Mesendoderm (in vitro differentiated cells): ENCODE data around the gene ALDOC.

Experiments used
- DNase-seq: peaks from one replicate; pipeline ENCODE4 v3.0.0; 2013
- H2AK5ac ChIP-seq: 2 replicates; pipeline ENCODE4 v1.6.1; 2013; ENCODE audit warnings: low read length, inconsistent platforms
- H2BK120ac ChIP-seq: 2 replicates; pipeline ENCODE4 v1.6.1; 2013; ENCODE audit warnings: low read depth, mild to moderate bottlenecking, low read length, moderate library complexity, mixed read lengths
- H2BK15ac ChIP-seq: replicated peaks from 2 replicates; pipeline ENCODE4 v1.6.1; 2013; ENCODE audit warnings: low read depth, mild to moderate bottlenecking, moderate library complexity
- H2BK5ac ChIP-seq: 2 replicates; pipeline ENCODE4 v1.6.1; 2013; ENCODE audit warnings: low read length, inconsistent platforms
- H3K18ac ChIP-seq: 2 replicates; pipeline ENCODE4 v1.6.1; 2013; ENCODE audit warnings: mild to moderate bottlenecking, low read length, mixed read lengths
- H3K23ac ChIP-seq: one replicate; pipeline ENCODE4 v1.6.1; 2013; ENCODE audit warnings: low read length
- H3K27ac ChIP-seq: 2 replicates; pipeline ENCODE4 v1.5.1; 2013; ENCODE audit warnings: low read depth, mild to moderate bottlenecking, inconsistent platforms, low read length, moderate library complexity
- H3K27me3 ChIP-seq: 2 replicates; pipeline ENCODE4 v1.6.1; 2013; ENCODE audit warnings: low read length, control low read depth, mild to moderate bottlenecking, inconsistent platforms; ENCODE audit not compliant: insufficient read depth, poor library complexity
- H3K36me3 ChIP-seq: 2 replicates; pipeline ENCODE4 v1.6.1; 2013; ENCODE audit warnings: low read length, inconsistent platforms; ENCODE audit not compliant: control insufficient read depth, insufficient read depth
- H3K4ac ChIP-seq: one replicate; pipeline ENCODE4 v1.6.1; 2013; ENCODE audit warnings: low read depth, mild to moderate bottlenecking, low read length, moderate library complexity
- H3K4me1 ChIP-seq: 2 replicates; pipeline ENCODE4 v1.6.1; 2013; ENCODE audit warnings: low read depth, low read length, inconsistent platforms; ENCODE audit not compliant: control insufficient read depth
- H3K4me2 ChIP-seq: 2 replicates; pipeline ENCODE4 v1.6.1; 2013; ENCODE audit warnings: low read length
- H3K4me3 ChIP-seq: 2 replicates; pipeline ENCODE4 v1.5.1; 2013; ENCODE audit warnings: mild to moderate bottlenecking, low read length
- H3K56ac ChIP-seq: one replicate; pipeline ENCODE4 v1.6.1; 2013; ENCODE audit warnings: low read length
- H3K79me1 ChIP-seq: 2 replicates; pipeline ENCODE4 v1.6.1; 2013; ENCODE audit warnings: low read length, inconsistent platforms
- H3K79me2 ChIP-seq: 2 replicates; pipeline ENCODE4 v1.6.1; 2013; ENCODE audit warnings: mild to moderate bottlenecking, low read length; ENCODE audit not compliant: control insufficient read depth, insufficient read depth
- H3K9ac ChIP-seq: 2 replicates; pipeline ENCODE4 v1.6.1; 2013; ENCODE audit warnings: low read length, inconsistent platforms
- H4K5ac ChIP-seq: one replicate; pipeline ENCODE4 v1.6.1; 2013; ENCODE audit warnings: low read length
- H4K8ac ChIP-seq: one replicate; pipeline ENCODE4 v1.6.1; 2013; ENCODE audit warnings: low read depth, mild to moderate bottlenecking, control low read depth, low read length, moderate library complexity
- WGBS: extraction: QIAGEN DNeasy Blood & Tissue Kit; methylation state at CpG from one replicate; pipeline ENCODE4 v1.1.7; 2013; ENCODE audit warnings: low lambda C conversion rate, missing lambda C conversion rate; ENCODE audit not compliant: insufficient coverage; ENCODE audit errors: extremely low coverage; 5-methylcytosine and 5-hydroxymethylcytosine counted together

The ALDOC gene

DNA sequence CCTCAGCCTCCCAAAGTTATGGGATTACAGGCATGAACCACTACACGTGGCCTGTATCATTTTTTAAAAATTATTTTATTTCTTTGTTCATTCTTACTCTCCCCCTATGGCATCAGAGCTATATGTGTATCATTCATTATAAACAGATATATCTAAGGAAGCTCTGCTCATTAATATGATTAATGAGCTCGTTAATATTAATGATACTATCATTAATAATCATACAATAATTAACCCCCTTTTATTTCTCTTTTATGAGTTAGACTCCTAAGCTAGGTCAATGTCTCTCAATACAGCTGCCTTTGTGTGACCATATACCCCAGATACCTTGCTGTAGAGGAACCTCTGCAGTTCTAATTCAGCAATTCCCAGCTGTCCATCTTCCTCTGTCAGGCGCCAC lies 41.8 kb upstream of the ALDOC start:
- H3K4me2 ChIP-seq: no peak overlapping the region
- H3K4me3 ChIP-seq: no peak overlapping the region
- 100% methylated on average over 1 of the region's 3 CpGs for WGBS

DNA sequence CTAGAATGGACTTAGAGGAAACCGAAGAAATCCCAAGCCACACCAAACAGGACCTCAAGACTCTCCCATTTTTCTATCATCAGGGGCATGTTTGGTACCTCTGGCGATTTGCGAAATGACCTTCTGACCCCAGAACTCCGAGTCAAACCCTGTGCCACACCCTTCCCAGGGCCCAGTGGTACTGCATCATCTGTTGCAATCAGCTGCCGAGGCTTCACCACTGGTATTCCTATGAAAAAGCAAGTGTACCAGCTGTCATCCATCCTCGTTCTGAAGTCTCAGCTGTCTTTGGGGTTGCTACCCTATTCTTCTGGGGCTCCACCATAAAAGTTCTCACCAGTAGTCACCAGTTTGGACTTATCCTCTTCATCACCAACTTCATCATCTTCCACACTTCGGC lies 39.6 kb upstream of the ALDOC start:
- Histone ChIP-seq H3K4me1 (no peaks in the 10 kb centered on the region), H3K27ac (no peak overlapping the region), H3K4me2 (no peak overlapping the region), H4K5ac (no peak overlapping the region), H3K4ac (no peak overlapping the region), H2AK5ac (no peak overlapping the region), H3K23ac (no peak overlapping the region), H3K9ac (no peak overlapping the region), H2BK5ac (no peak overlapping the region), H3K79me1 (no peaks in the 10 kb centered on the region), H4K8ac (no peak overlapping the region), H2BK15ac (no peak overlapping the region), H3K18ac (no peak overlapping the region), H3K56ac (no peak overlapping the region), H3K36me3 (peaks cover 33% of the 10 kb centered on the region), H3K4me3 (no peak overlapping the region), H2BK120ac (no peak overlapping the region), H3K79me2 (no peaks in the 10 kb centered on the region), H3K27me3 (no peaks in the 10 kb centered on the region)
- no peak for DNase-seq
- WGBS: no CpG with 5 or more reads among the region's 7 CpGs

More for the DNA sequence above, 41.8 kb upstream of the ALDOC start:
- Histone ChIP-seq H3K4me1 (no peaks in the 10 kb centered on the region), H4K8ac (no peak overlapping the region), H3K18ac (no peak overlapping the region), H2BK5ac (no peak overlapping the region), H2BK15ac (no peak overlapping the region), H3K27me3 (no peaks in the 10 kb centered on the region), H3K4ac (no peak overlapping the region), H3K79me2 (no peaks in the 10 kb centered on the region), H3K56ac (no peak overlapping the region), H3K9ac (no peak overlapping the region), H3K36me3 (peaks cover 35% of the 10 kb centered on the region), H4K5ac (no peak overlapping the region), H3K23ac (no peak overlapping the region), H3K27ac (no peak overlapping the region), H3K79me1 (no peaks in the 10 kb centered on the region), H2AK5ac (no peak overlapping the region), H2BK120ac (no peak overlapping the region)
- DNase-seq: no peak

DNA sequence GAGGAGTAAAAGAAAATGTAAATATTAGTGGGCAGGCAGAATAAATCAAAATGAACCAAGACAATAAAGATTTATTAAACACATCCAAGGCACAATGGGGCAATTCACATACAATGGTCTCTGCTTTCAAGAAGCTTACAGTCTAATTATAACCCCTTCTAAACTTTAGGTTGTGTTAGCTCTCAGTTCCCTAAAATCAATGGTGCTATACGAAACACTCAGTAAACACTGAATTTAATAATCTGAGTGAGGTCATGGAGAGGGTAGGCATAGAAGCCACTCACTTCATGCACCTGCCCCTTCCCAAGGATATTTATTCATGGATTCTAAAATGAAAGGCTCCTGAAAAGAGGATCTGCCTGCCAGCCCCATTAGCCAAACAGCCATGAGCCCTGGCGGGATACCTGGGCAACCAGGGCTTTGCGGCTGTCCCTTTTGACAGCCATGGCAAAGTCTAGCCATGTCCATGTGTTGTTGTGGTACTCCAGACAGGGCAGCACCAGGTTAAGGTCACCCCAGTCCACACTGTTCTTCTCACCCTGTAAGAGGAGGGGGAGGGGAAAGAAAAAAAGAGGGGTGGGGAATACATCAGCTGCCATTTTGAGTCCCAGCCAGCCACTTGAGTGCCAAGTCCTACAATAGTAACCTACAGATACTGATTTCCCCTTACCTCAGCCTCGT lies 38.7 kb upstream of the ALDOC start:
- no peak for DNase-seq
- H3K36me3 ChIP-seq: peaks cover 30% of the 10 kb centered on the region

DNA sequence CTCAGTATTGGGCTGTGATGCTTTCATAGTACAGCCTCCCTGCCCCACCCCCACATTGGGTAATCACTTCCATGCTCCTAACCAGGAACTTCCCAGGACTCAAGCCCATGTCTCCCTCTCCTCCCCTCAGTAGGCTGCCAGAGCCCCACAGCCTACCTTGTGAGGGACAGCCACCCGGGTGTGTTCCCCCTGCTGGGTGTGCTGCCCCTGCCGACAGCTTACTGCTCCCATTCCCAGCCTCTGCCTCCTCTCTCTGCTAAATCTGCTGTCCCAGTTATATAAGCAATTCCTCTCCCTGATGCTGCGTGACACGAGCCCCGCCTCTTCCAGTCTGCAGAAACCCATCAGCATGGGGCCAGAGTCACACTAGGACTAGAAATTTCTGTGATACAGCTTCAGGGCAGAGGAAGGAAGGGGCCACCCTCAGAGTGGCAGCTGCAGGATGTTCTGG lies 37.3 kb upstream of the ALDOC start, which contains the start of gene RSKR:
Gene RSKR (minus strand): TSS at position 255 of the 451 bp plus-strand sequence. CDS start 24 bp downstream, at position 231.
- H3K18ac ChIP-seq: no peak within 1 kb of the TSS
- no peak within 1 kb of the TSS for H2BK5ac ChIP-seq
- H2BK120ac ChIP-seq: no peak within 1 kb of the TSS
- H3K4me1 ChIP-seq: no peaks in the 10 kb centered on the region
- H3K4me3 ChIP-seq: no peak within 1 kb of the TSS
- H3K27me3 ChIP-seq: no peaks in the 10 kb centered on the region
- no peak within 1 kb of the TSS for H3K56ac ChIP-seq
- no peak within 1 kb of the TSS for H4K5ac ChIP-seq
- H3K4ac ChIP-seq: no peak within 1 kb of the TSS
- no peak within 1 kb of the TSS for H3K4me2 ChIP-seq
- no peak within 1 kb of the TSS for H3K27ac ChIP-seq
- no peaks in the 10 kb centered on the region for H3K79me2 ChIP-seq
- H3K9ac ChIP-seq: no peak within 1 kb of the TSS
- H2BK15ac ChIP-seq: no peak within 1 kb of the TSS
- H3K23ac ChIP-seq: no peak within 1 kb of the TSS
- no peak within 1 kb of the TSS for H4K8ac ChIP-seq
- H2AK5ac ChIP-seq: no peak within 1 kb of the TSS
- H3K36me3 ChIP-seq: peaks cover 26% of the 10 kb centered on the region
- WGBS: no CpG with 5 or more reads among the region's 5 CpGs
- H3K79me1 ChIP-seq: no peaks in the 10 kb centered on the region
- peak; percentile 21 for DNase-seq

More for the DNA sequence above, 38.7 kb upstream of the ALDOC start:
- no peaks in the 10 kb centered on the region for H3K27me3 ChIP-seq
- H3K23ac ChIP-seq: no peak overlapping the region
- H3K4me2 ChIP-seq: no peak overlapping the region
- H4K5ac ChIP-seq: no peak overlapping the region
- H3K18ac ChIP-seq: no peak overlapping the region
- H3K79me1 ChIP-seq: no peaks in the 10 kb centered on the region
- no peaks in the 10 kb centered on the region for H3K79me2 ChIP-seq
- no peak overlapping the region for H2BK15ac ChIP-seq
- no peak overlapping the region for H3K27ac ChIP-seq
- H3K56ac ChIP-seq: no peak overlapping the region
- H4K8ac ChIP-seq: no peak overlapping the region
- WGBS: no CpG with 5 or more reads among the region's 4 CpGs
- H3K9ac ChIP-seq: no peak overlapping the region
- H2BK5ac ChIP-seq: no peak overlapping the region
- no peak overlapping the region for H3K4ac ChIP-seq
- no peak overlapping the region for H2AK5ac ChIP-seq
- no peak overlapping the region for H2BK120ac ChIP-seq
- no peak overlapping the region for H3K4me3 ChIP-seq
- H3K4me1 ChIP-seq: no peaks in the 10 kb centered on the region

DNA sequence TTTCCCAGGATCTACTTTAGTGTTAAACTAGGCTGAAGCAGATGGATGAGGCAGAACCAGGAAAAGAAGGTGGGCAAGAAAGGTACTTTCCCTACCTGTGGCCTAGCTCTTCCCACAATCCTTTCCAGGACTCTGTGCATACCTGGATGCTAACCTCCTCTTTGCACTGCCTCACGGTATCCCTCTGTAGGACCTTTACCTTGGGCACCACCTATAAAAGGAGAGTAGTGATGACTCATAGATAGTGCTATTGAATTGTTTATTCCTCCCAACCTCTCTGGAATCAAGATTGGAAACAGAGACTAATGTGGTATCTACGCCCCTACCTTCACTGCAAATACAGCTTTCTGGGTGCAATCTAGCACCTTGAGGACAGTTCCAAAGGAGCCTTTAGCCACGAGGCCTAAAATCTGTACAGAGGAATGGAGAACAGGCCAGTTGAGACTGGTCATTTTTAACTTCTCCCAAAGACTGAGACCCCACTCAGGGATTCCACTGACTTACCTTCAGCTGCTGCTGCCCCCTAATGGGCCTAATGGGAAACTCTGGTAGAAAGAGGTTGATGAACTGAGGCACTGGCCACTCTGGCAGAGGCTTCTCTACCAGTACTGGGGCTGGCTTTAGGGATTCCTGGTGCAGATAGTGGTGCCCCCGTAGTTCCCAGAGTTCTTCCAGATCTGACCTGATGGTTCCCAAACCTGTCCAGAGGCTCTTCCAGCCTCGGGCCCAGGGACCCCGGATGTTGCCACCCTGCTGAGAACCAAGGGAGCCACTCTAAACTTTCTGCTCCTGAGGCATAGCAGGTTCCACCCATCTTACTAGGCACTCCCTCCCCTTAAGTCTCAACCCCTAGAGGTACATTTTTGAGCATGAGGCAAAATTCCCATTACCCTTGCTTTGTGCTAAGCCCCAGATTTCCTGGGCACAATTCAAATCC lies 36.5 kb upstream of the ALDOC start:
- H3K4me3 ChIP-seq: no peak overlapping the region
- no peak overlapping the region for H3K27ac ChIP-seq
- H3K56ac ChIP-seq: no peak overlapping the region
- no peak overlapping the region for H3K23ac ChIP-seq
- H3K79me1 ChIP-seq: no peaks in the 10 kb centered on the region
- no peak overlapping the region for H2BK5ac ChIP-seq
- no peaks in the 10 kb centered on the region for H3K27me3 ChIP-seq
- H2BK15ac ChIP-seq: no peak overlapping the region
- H3K9ac ChIP-seq: no peak overlapping the region
- no peak overlapping the region for H2BK120ac ChIP-seq
- no peak overlapping the region for H4K8ac ChIP-seq
- no peak overlapping the region for H4K5ac ChIP-seq
- H2AK5ac ChIP-seq: no peak overlapping the region
- no CpG with 5 or more reads among the region's 6 CpGs for WGBS
- H3K36me3 ChIP-seq: peaks cover 23% of the 10 kb centered on the region
- peak; percentile 67 for DNase-seq
- no peaks in the 10 kb centered on the region for H3K79me2 ChIP-seq
- H3K4me1 ChIP-seq: no peaks in the 10 kb centered on the region
- H3K18ac ChIP-seq: no peak overlapping the region
- no peak overlapping the region for H3K4me2 ChIP-seq
- H3K4ac ChIP-seq: no peak overlapping the region
